ENCODE measurements around the gene HNRNPA0. TPM values are rescaled to one million over a fixed set of nuclear protein-coding genes. Genes with fewer than 3 reads are reported as not detected.

The HNRNPA0 gene
- total and polyA plus RNA-seq, 2 donors (not counting 3 experiments of a cell fraction or from before 2014, with no cell fraction given): 16.0 to 37.5 TPM

- Histone ChIP-seq H3K4me3 (replicated peaks in 1 of 3; ENCODE audit: insufficient read depth in 1 of 3, low read depth in 1 of 3, low read length in 3 of 3) (no peak overlapping the region), H3K9me3 (replicated peaks; ENCODE audit: control insufficient read depth, insufficient read depth, low read length) (no peaks in the 10 kb centered on the region), H3K9ac (replicated peaks; ENCODE audit: extremely low read depth, insufficient read depth, low read length) (no peak overlapping the region), H3K9me1 (replicated peaks; ENCODE audit: control insufficient read depth, extremely low read depth, insufficient read depth, low read length) (no peaks in the 10 kb centered on the region), H3K27me3 (ENCODE audit: control insufficient read depth in 2 of 2, insufficient read depth in 2 of 2, low read length in 2 of 2) (no peaks in the 10 kb centered on the region), H3K36me3 (ENCODE audit: control insufficient read depth in 2 of 2, extremely low read depth in 1 of 2, insufficient read depth in 2 of 2, low read length in 2 of 2) (no peaks in the 10 kb centered on the region), H3K4me2 (ENCODE audit: insufficient read depth, low read length) (no peak overlapping the region), H3K4me1 (ENCODE audit: control insufficient read depth, extremely low read depth, insufficient read depth, low read length) (no peaks in the 10 kb centered on the region), H2AFZ (ENCODE audit: low read depth, low read length) (no peak overlapping the region), H3K79me2 (ENCODE audit: control insufficient read depth, insufficient read depth, low read length) (no peaks in the 10 kb centered on the region), H4K20me1 (replicated peaks; ENCODE audit: control insufficient read depth, extremely low read depth, insufficient read depth, low read length) (no peaks in the 10 kb centered on the region), H3K27ac (ENCODE audit: insufficient read depth, low read depth, low read length) (no peak overlapping the region)
- DNase-seq (ENCODE audit: low read depth, low spot score): no peak
- FAIRE-seq: no peak
- no peak for TF ChIP-seq MAX (IDR thresholded peaks at IDR 0.05; ENCODE audit: insufficient read depth, insufficient read length)
- TF ChIP-seq POLR2AphosphoS5 (IDR thresholded peaks at IDR 0.05; ENCODE audit: insufficient read depth, low read depth, low read length): no peak
- no peak for TF ChIP-seq JUN (IDR thresholded peaks at IDR 0.05; ENCODE audit: borderline replicate concordance, insufficient read depth, insufficient read length, low read depth)
- no peak for TF ChIP-seq MYC (IDR thresholded peaks at IDR 0.05; ENCODE audit: low read depth, low read length)
- no TSS peak for BruUV-seq (replicated peaks)
- dilution Hi-C loops (cut with MboI; ENCODE audit: extremely low pct_ligation_motif_present, low sequenced_read_pairs): no loop called here
- ChIA-PET POLR2A (no interaction called here), CTCF (interaction anchor here (0.8 to 2.7 kb wide), 10 partner anchors 8 to 85 kb away, joined by 3 to 20 read pairs (median 6); partner anchors contain the start of gene KLHL3)
- intact Hi-C loops (cut with micrococcal nuclease): no loop called here
Observed at GRCh38 chr5:137714494-137714893, 39.7 kb downstream of the HNRNPA0 start.

GRCh38 chr5:137712139-137712667, 42.0 kb downstream of the HNRNPA0 start:
- intact Hi-C loops (cut with micrococcal nuclease) (no loop called here), dilution Hi-C loops (cut with MboI; ENCODE audit: extremely low pct_ligation_motif_present, low sequenced_read_pairs) (no loop called here)
- Histone ChIP-seq H3K27me3 (ENCODE audit: control insufficient read depth in 2 of 2, insufficient read depth in 2 of 2, low read length in 2 of 2) (no peaks in the 10 kb centered on the region), H4K20me1 (replicated peaks; ENCODE audit: control insufficient read depth, extremely low read depth, insufficient read depth, low read length) (no peaks in the 10 kb centered on the region), H3K9ac (replicated peaks; ENCODE audit: extremely low read depth, insufficient read depth, low read length) (no peak overlapping the region), H3K36me3 (ENCODE audit: control insufficient read depth in 2 of 2, extremely low read depth in 1 of 2, insufficient read depth in 2 of 2, low read length in 2 of 2) (peaks cover 0 to 7% of the 10 kb centered on the region in 2 experiments), H3K9me1 (replicated peaks; ENCODE audit: control insufficient read depth, extremely low read depth, insufficient read depth, low read length) (no peaks in the 10 kb centered on the region), H3K9me3 (replicated peaks; ENCODE audit: control insufficient read depth, insufficient read depth, low read length) (no peaks in the 10 kb centered on the region), H3K79me2 (ENCODE audit: control insufficient read depth, insufficient read depth, low read length) (no peaks in the 10 kb centered on the region), H3K27ac (ENCODE audit: insufficient read depth, low read depth, low read length) (no peak overlapping the region), H2AFZ (ENCODE audit: low read depth, low read length) (no peak overlapping the region), H3K4me2 (ENCODE audit: insufficient read depth, low read length) (no peak overlapping the region), H3K4me1 (ENCODE audit: control insufficient read depth, extremely low read depth, insufficient read depth, low read length) (peaks cover 3% of the 10 kb centered on the region), H3K4me3 (replicated peaks in 1 of 3; ENCODE audit: insufficient read depth in 1 of 3, low read depth in 1 of 3, low read length in 3 of 3) (no peak overlapping the region)
- ChIA-PET CTCF (interaction anchor here (1.1 to 4.6 kb wide), 4 partner anchors 16 to 52 kb away, joined by 3 to 20 read pairs (median 6); no protein-coding TSS in a partner anchor), POLR2A (no interaction called here)
- TF ChIP-seq POLR2A (IDR thresholded peaks at IDR 0.05; ENCODE audit: low read depth, low read length) (no peak), POLR2AphosphoS5 (IDR thresholded peaks at IDR 0.05; ENCODE audit: insufficient read depth, low read depth, low read length) (no peak), GATA2 (IDR thresholded peaks at IDR 0.05; ENCODE audit: insufficient read depth, insufficient read length, low read depth, low read length) (no peak), EZH2 (IDR thresholded peaks at IDR 0.05; ENCODE audit: borderline replicate concordance, low read depth, low read length, severe bottlenecking) (no peak), MYC (IDR thresholded peaks at IDR 0.05; ENCODE audit: low read depth, low read length) (no peak), JUN (IDR thresholded peaks at IDR 0.05; ENCODE audit: borderline replicate concordance, insufficient read depth, insufficient read length, low read depth) (no peak), CTCF (IDR thresholded peaks at IDR 0.05; ENCODE audit: extremely low read depth in 1 of 2, insufficient read depth in 1 of 2, low read depth in 1 of 2, low read length in 2 of 2) (no peak), FOS (IDR thresholded peaks at IDR 0.05; ENCODE audit: borderline replicate concordance, insufficient read depth, low read length) (no peak), MAX (IDR thresholded peaks at IDR 0.05; ENCODE audit: insufficient read depth, insufficient read length) (no peak)
- no peak for FAIRE-seq
- BruUV-seq (replicated peaks): no TSS peak
- no peak for DNase-seq (ENCODE audit: low read depth, low spot score)
